Loucy (cell line): ENCODE data around the gene ATG7.
"Not testable (repeated sequence)": the region's sequence is repeated elsewhere in the genome, so short reads cannot be mapped to it uniquely, and the experiment has no call there.

ENCODE experiments used
- H2AFZ ChIP-seq: fragments of 200-600 bp; sonication (generic); 2 replicates; pipeline ENCODE4 v1.6.0; 2016; ENCODE audit warnings: antibody characterized with exemption, mild to moderate bottlenecking, low read length, moderate library complexity
- H3F3A ChIP-seq: fragments of 200-600 bp; 2 replicates; pipeline ENCODE4 v1.6.0; 2016; ENCODE audit warnings: antibody characterized with exemption, low read depth, mild to moderate bottlenecking
- H3K27me3 ChIP-seq: fragments of 200-600 bp; sonication (generic); 2 replicates; pipeline ENCODE4 v1.6.1; 2014; ENCODE audit warnings: low read length, mild to moderate bottlenecking; ENCODE audit not compliant: insufficient read depth, poor library complexity, severe bottlenecking
- H3K36me3 ChIP-seq: fragments of 200-600 bp; sonication (generic); 2 replicates; pipeline ENCODE4 v1.6.1; 2016; ENCODE audit warnings: low read length; ENCODE audit not compliant: insufficient read depth
- H3K4me1 ChIP-seq: fragments of 200-600 bp; sonication (generic); 2 replicates; pipeline ENCODE4 v1.5.1; 2014; ENCODE audit warnings: low read length, mild to moderate bottlenecking; ENCODE audit not compliant: insufficient read depth, poor library complexity, severe bottlenecking
- H3K4me2 ChIP-seq: fragments of 200-600 bp; sonication (generic); 2 replicates; pipeline ENCODE4 v1.6.0; 2014; ENCODE audit warnings: antibody characterized with exemption, low read length, low read depth, mild to moderate bottlenecking; ENCODE audit not compliant: poor library complexity, severe bottlenecking
- H3K4me3 ChIP-seq: fragments of 200-600 bp; sonication (generic); 2 replicates; pipeline ENCODE4 v1.5.1; 2014; ENCODE audit warnings: low read length, mild to moderate bottlenecking, mixed read lengths; ENCODE audit not compliant: poor library complexity, severe bottlenecking
- H3K79me2 ChIP-seq: fragments of 200-600 bp; sonication (generic); 2 replicates; pipeline ENCODE4 v1.6.1; 2014; ENCODE audit warnings: low read length; ENCODE audit not compliant: insufficient read depth
- H3K9ac ChIP-seq: fragments of 200-600 bp; sonication (generic); 2 replicates; pipeline ENCODE4 v1.6.0; 2014; ENCODE audit warnings: mild to moderate bottlenecking, low read depth, low read length, moderate library complexity; ENCODE audit not compliant: poor library complexity, severe bottlenecking
- H3K9me2 ChIP-seq: fragments of 200-600 bp; sonication (generic); replicated peaks from 2 replicates; pipeline ENCODE4 v1.6.1; 2016; ENCODE audit warnings: low read depth, low read length, mixed read lengths
- H3K9me3 ChIP-seq: fragments of 200-600 bp; sonication (generic); 2 replicates; pipeline ENCODE4 v1.6.1; 2014; ENCODE audit warnings: mild to moderate bottlenecking, antibody characterized with exemption, low read length, low read depth; ENCODE audit not compliant: insufficient read depth
- H4K20me1 ChIP-seq: fragments of 200-600 bp; sonication (generic); 2 replicates; pipeline ENCODE4 v1.6.0; 2014; ENCODE audit warnings: antibody characterized with exemption, low read length, mild to moderate bottlenecking; ENCODE audit not compliant: insufficient read depth, poor library complexity, severe bottlenecking
- CTCF ChIP-seq: fragments of 200-600 bp; sonication (generic); conservative IDR thresholded peaks from 2 replicates; pipeline ENCODE4 v1.5.1; 2014; ENCODE audit warnings: mild to moderate bottlenecking, antibody characterized with exemption, low read length
- EZH2phosphoT487 ChIP-seq: fragments of 200-600 bp; IDR thresholded peaks from 2 replicates; pipeline ENCODE4 v1.6.1; 2018; ENCODE audit warnings: antibody characterized with exemption, mild to moderate bottlenecking, moderate library complexity, borderline replicate concordance

Gene ATG7

GRCh38 chr3:11335056-11335608 lies 62.9 kb downstream of the ATG7 start:
- Histone ChIP-seq H3K9me3 (no peaks in the 10 kb centered on the region), H3K4me3 (no peak overlapping the region), H3K27me3 (no peaks in the 10 kb centered on the region), H3F3A (no peaks in the 10 kb centered on the region), H2AFZ (no peak overlapping the region), H3K79me2 (no peaks in the 10 kb centered on the region), H4K20me1 (no peaks in the 10 kb centered on the region), H3K9me2 (no peaks in the 10 kb centered on the region), H3K9ac (no peak overlapping the region), H3K4me2 (no peak overlapping the region), H3K4me1 (no peaks in the 10 kb centered on the region), H3K36me3 (no peaks in the 10 kb centered on the region)
- TF ChIP-seq EZH2phosphoT487 = no peak
- peak; percentile 74 for TF ChIP-seq CTCF

GRCh38 chr3:11339541-11339940 lies 67.3 kb downstream of the ATG7 start:
- H3F3A ChIP-seq = no peaks in the 10 kb centered on the region
- no peaks in the 10 kb centered on the region for H3K4me1 ChIP-seq
- H3K4me3 ChIP-seq = no peak overlapping the region
- no peak for TF ChIP-seq CTCF
- no peak for TF ChIP-seq EZH2phosphoT487
- no peaks in the 10 kb centered on the region for H3K79me2 ChIP-seq
- H3K9me3 ChIP-seq = no peaks in the 10 kb centered on the region
- no peaks in the 10 kb centered on the region for H4K20me1 ChIP-seq
- no peaks in the 10 kb centered on the region for H3K9me2 ChIP-seq
- H3K9ac ChIP-seq = no peak overlapping the region
- H3K4me2 ChIP-seq = no peak overlapping the region
- H2AFZ ChIP-seq = no peak overlapping the region
- no peaks in the 10 kb centered on the region for H3K36me3 ChIP-seq
- no peaks in the 10 kb centered on the region for H3K27me3 ChIP-seq

- H3K9me2 ChIP-seq = no peaks in the 10 kb centered on the region
- no peak overlapping the region for H2AFZ ChIP-seq
- no peaks in the 10 kb centered on the region for H4K20me1 ChIP-seq
- H3K27me3 ChIP-seq = no peaks in the 10 kb centered on the region
- H3K9ac ChIP-seq = no peak overlapping the region
- TF ChIP-seq CTCF (no peak), EZH2phosphoT487 (no peak)
- no peaks in the 10 kb centered on the region for H3F3A ChIP-seq
- H3K4me3 ChIP-seq = no peak overlapping the region
- H3K4me1 ChIP-seq = no peaks in the 10 kb centered on the region
- no peak overlapping the region for H3K4me2 ChIP-seq
- no peaks in the 10 kb centered on the region for H3K36me3 ChIP-seq
- H3K79me2 ChIP-seq = no peaks in the 10 kb centered on the region
- no peaks in the 10 kb centered on the region for H3K9me3 ChIP-seq
These were observed 74.2 kb downstream of the ATG7 start for GRCh38 chr3:11346416-11346815.

GRCh38 chr3:11348877-11349276 lies 76.7 kb downstream of the ATG7 start:
- not testable (repeated sequence) for H3K9me3 ChIP-seq, H2AFZ ChIP-seq, H4K20me1 ChIP-seq, H3K4me3 ChIP-seq, H3K4me1 ChIP-seq, H3K79me2 ChIP-seq, H3K9me2 ChIP-seq, H3K27me3 ChIP-seq, H3K9ac ChIP-seq, H3K4me2 ChIP-seq, H3F3A ChIP-seq, H3K36me3 ChIP-seq
